SK-N-SH (cell line): Measurements from ENCODE around the gene MAGI2. TPM values are rescaled to one million over a fixed set of nuclear protein-coding genes. Genes with fewer than 3 reads are reported as not detected.

Experiments
- CTCF ChIA-PET: fragments of 300-600, 350-600 bp; formaldehyde crosslinking; extraction: SDS; loops from one replicate; lab custom pipeline; 2021; lab: Yijun Ruan, JAX
- POLR2A ChIA-PET: fragments of 350-600 bp; sonication (Branson Sonifier 250); formaldehyde crosslinking; extraction: SDS; loops from one replicate; lab custom pipeline; 2020; ENCODE audit warnings: antibody characterized with exemption, inconsistent platforms; lab: Yijun Ruan, JAX
- DNase-seq: peaks from one replicate; pipeline ENCODE4 v3.0.0; 2012
- H2AFZ ChIP-seq: fragments of 200-600 bp; sonication (generic); 2 replicates; pipeline ENCODE4 v1.8.1; 2016; ENCODE audit warnings: antibody characterized with exemption, mild to moderate bottlenecking, low read depth
- H3F3A ChIP-seq: fragments of 200-600 bp; sonication (generic); replicated peaks from 2 replicates; pipeline ENCODE3; 2016; ENCODE audit warnings: antibody characterized with exemption, mild to moderate bottlenecking; ENCODE audit not compliant: insufficient read depth
- H3K27ac ChIP-seq, 2 experiments: fragments of 200-500 bp in 1 of 2; fragments of 200-600 bp in 1 of 2; sonication (Bioruptor generic) in 1 of 2; sonication (generic), shearing (Covaris generic) in 1 of 2; 2 replicates each; pipeline versions ENCODE4 v1.5.1 to v1.6.1; 2014 to 2016; ENCODE audit warnings: low read depth in 2 of 2, inconsistent platforms in 1 of 2, low read length in 1 of 2, mild to moderate bottlenecking in 1 of 2, mixed read lengths in 1 of 2
- H3K27me3 ChIP-seq: fragments of 200-600 bp; sonication (generic), shearing (Covaris generic); 2 replicates; pipeline ENCODE4 v1.6.1; 2016; ENCODE audit warnings: mixed run types; ENCODE audit not compliant: insufficient read depth
- H3K36me3 ChIP-seq, 2 experiments: fragments of 200-500 bp in 1 of 2; fragments of 200-600 bp in 1 of 2; sonication (Bioruptor generic) in 1 of 2; sonication (generic) in 1 of 2; replicated peaks in 1 of 2; 2 replicates each; pipeline versions ENCODE3 to v1.5.1; 2014 to 2016; ENCODE audit warnings: low read length in 1 of 2, mild to moderate bottlenecking in 1 of 2; ENCODE audit not compliant: insufficient read depth in 2 of 2, control insufficient read depth in 1 of 2
- H3K4me1 ChIP-seq, 2 experiments: fragments of 200-500 bp in 1 of 2; fragments of 200-600 bp in 1 of 2; sonication (Bioruptor generic) in 1 of 2; sonication (generic), shearing (Covaris generic) in 1 of 2; 2 replicates each; pipeline versions ENCODE4 v1.5.1 to v1.6.1; 2014 to 2016; ENCODE audit warnings: low read depth in 1 of 2, low read length in 1 of 2, mixed run types in 1 of 2; ENCODE audit not compliant: insufficient read depth in 2 of 2, control insufficient read depth in 1 of 2
- H3K4me2 ChIP-seq: fragments of 200-600 bp; sonication (generic), shearing (Covaris generic); 2 replicates; pipeline ENCODE4 v1.6.1; 2017; ENCODE audit warnings: mixed run types
- H3K4me3 ChIP-seq, 2 experiments: fragments of 200-500 bp in 1 of 2; fragments of 200-600 bp in 1 of 2; sonication (Bioruptor generic) in 1 of 2; sonication (generic), shearing (Covaris generic) in 1 of 2; 2 replicates each; pipeline versions ENCODE4 v1.5.1 to v1.8.1; 2014 to 2016; ENCODE audit warnings: low read depth in 2 of 2, inconsistent platforms in 1 of 2, low read length in 1 of 2, mild to moderate bottlenecking in 1 of 2, mixed read lengths in 1 of 2, moderate library complexity in 1 of 2
- H3K79me2 ChIP-seq: fragments of 200-600 bp; sonication (generic); 2 replicates; pipeline ENCODE4 v1.8.1; 2017; ENCODE audit warnings: mild to moderate bottlenecking; ENCODE audit not compliant: insufficient read depth
- H3K9ac ChIP-seq: fragments of 200-600 bp; sonication (generic); 2 replicates; pipeline ENCODE4 v1.6.1; 2017; ENCODE audit warnings: mixed run types
- H3K9me2 ChIP-seq: fragments of 200-600 bp; sonication (generic); 2 replicates; pipeline ENCODE4 v1.6.1; 2017; ENCODE audit warnings: mixed run types
- H3K9me3 ChIP-seq: fragments of 200-600 bp; sonication (generic); 2 replicates; pipeline ENCODE4 v1.6.1; 2017; ENCODE audit warnings: mixed run types, mild to moderate bottlenecking, moderate library complexity
- H4K20me1 ChIP-seq: fragments of 200-600 bp; sonication (generic); 2 replicates; pipeline ENCODE4 v1.6.1; 2017; ENCODE audit warnings: mild to moderate bottlenecking, mixed run types; ENCODE audit not compliant: insufficient read depth
- FOSL2 ChIP-seq: IDR thresholded peaks from 2 replicates; pipeline ENCODE4 v1.4.0; 2012; ENCODE audit warnings: low read depth, mild to moderate bottlenecking, moderate library complexity, borderline replicate concordance
- GATA2 ChIP-seq: sonication (generic); formaldehyde crosslinking; IDR thresholded peaks from 2 replicates; pipeline ENCODE4 v1.5.0; 2020; ENCODE audit warnings: mild to moderate bottlenecking, missing genetic modification reagents
- JUND ChIP-seq: IDR thresholded peaks from 2 replicates; pipeline ENCODE4 v1.4.0; 2012
- PBX3 ChIP-seq: IDR thresholded peaks from 2 replicates; pipeline ENCODE4; 2012
- RCOR1 ChIP-seq: fragments of 150-350 bp; IDR thresholded peaks from 2 replicates; pipeline ENCODE4 v1.6.1; 2017; ENCODE audit warnings: antibody characterized with exemption, low read length
- WGBS: methylation state at CpG from one replicate; pipeline ENCODE4 v1.1.6; 2017; ENCODE audit warnings: low lambda C conversion rate; 5-methylcytosine and 5-hydroxymethylcytosine counted together
- polyA plus RNA-seq, 3 experiments: library from polyadenylated mRNA; depleted of rRNA; stranded (reverse); fragments of >200 nt; gene quantifications; 2 replicates each; pipeline ENCODE4 v1.2.3, GENCODE V29; 2012
- TF ChIP-seq, protein P1 (sequence below): fragments of 150-350 bp; IDR thresholded peaks from 2 replicates; pipeline ENCODE4 v1.6.1; 2017; ENCODE audit warnings: antibody characterized with exemption, low read length, low read depth, borderline replicate concordance

MAGI2 gene
- polyA plus RNA-seq, 1 of the 3 experiments (the other 2 are of a cell fraction) = 1.1 TPM

- Histone ChIP-seq H3K9ac (no peak overlapping the region), H3K36me3 (no peaks in the 10 kb centered on the region), H3K4me1 (0 out of 4 replicates have a peak, but pooled peaks cover 0 to 3% of the 10 kb centered on the region in 2 experiments), H3K9me2 (no peaks in the 10 kb centered on the region), H2AFZ (no peak overlapping the region), H4K20me1 (no peaks in the 10 kb centered on the region), H3K27me3 (no peaks in the 10 kb centered on the region), H3F3A (no peaks in the 10 kb centered on the region), H3K9me3 (no peaks in the 10 kb centered on the region), H3K79me2 (no peaks in the 10 kb centered on the region), H3K4me2 (0 out of 2 replicates have a peak overlapping the region, but pooled peaks have one; percentile 8), H3K27ac (no peak overlapping the region), H3K4me3 (no peak overlapping the region)
- WGBS = 68% methylated on average over 2 of the region's 2 CpGs
- ChIA-PET POLR2A (no interaction called here), CTCF (interaction anchor here (0.5 kb wide), 1 partner anchor 216 kb away, joined by 3 read pairs; no protein-coding TSS in a partner anchor)
- DNase-seq = no peak
- TF ChIP-seq PBX3 = no peak
- TF ChIP-seq JUND = 0 out of 2 replicates have a peak, but pooled peaks have one; percentile 26
- peak; percentile 51; the same call in 1 of the 2 replicates for TF ChIP-seq FOSL2
Measured at GRCh38 chr7:78777829-78778228, 675.6 kb downstream of the MAGI2 start.

- Histone ChIP-seq H3K36me3 (no peaks in the 10 kb centered on the region), H3K27me3 (no peaks in the 10 kb centered on the region), H3K27ac (peak overlapping the region in 1 of 2 experiments; percentile 56; a peak in 2 of 4 replicates), H4K20me1 (no peaks in the 10 kb centered on the region), H3K79me2 (no peaks in the 10 kb centered on the region), H3K9me3 (no peaks in the 10 kb centered on the region), H3F3A (no peaks in the 10 kb centered on the region), H3K4me3 (peak overlapping the region; percentile 42 to 52), H2AFZ (peak overlapping the region; percentile 65), H3K4me2 (peak overlapping the region; percentile 67), H3K9me2 (no peaks in the 10 kb centered on the region), H3K9ac (no peak overlapping the region), H3K4me1 (peaks cover 8 to 19% of the 10 kb centered on the region in 2 experiments; a peak in 3 of 4 replicates)
- CTCF ChIA-PET = interaction anchor here (0.6 to 2.4 kb wide), 9 partner anchors 9 to 972 kb away, joined by 3 to 9 read pairs (median 3); no protein-coding TSS in a partner anchor
- 24% methylated on average over 16 of the region's 16 CpGs for WGBS
- TF ChIP-seq RCOR1 = 0 out of 2 replicates have a peak, but pooled peaks have one; percentile 35
- peak; percentile 23 for TF ChIP-seq GATA2 (CRISPR knock-in tag)
- no peak for TF ChIP-seq JUND
- TF ChIP-seq, protein P1, sequence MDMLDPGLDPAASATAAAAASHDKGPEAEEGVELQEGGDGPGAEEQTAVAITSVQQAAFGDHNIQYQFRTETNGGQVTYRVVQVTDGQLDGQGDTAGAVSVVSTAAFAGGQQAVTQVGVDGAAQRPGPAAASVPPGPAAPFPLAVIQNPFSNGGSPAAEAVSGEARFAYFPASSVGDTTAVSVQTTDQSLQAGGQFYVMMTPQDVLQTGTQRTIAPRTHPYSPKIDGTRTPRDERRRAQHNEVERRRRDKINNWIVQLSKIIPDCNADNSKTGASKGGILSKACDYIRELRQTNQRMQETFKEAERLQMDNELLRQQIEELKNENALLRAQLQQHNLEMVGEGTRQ = no peak
- DNase-seq = peak; percentile 47
- POLR2A ChIA-PET = no interaction called here
Measured at GRCh38 chr7:78770422-78771410, 682.8 kb downstream of the MAGI2 start.
